CD14-positive monocyte (primary cell): ENCODE results near the gene FRY. TPM values are rescaled to one million over a fixed set of nuclear protein-coding genes. Genes with fewer than 3 reads are reported as not detected.

Source experiments
- DNase-seq, 3 donors: peaks; one replicate each; pipeline ENCODE4 v3.0.0-alpha.2; 2011 to 2022
- H2AFZ ChIP-seq: 2 replicates; pipeline ENCODE4 v1.6.0; 2012; ENCODE audit warnings: mild to moderate bottlenecking, low read depth, low read length, inconsistent platforms; ENCODE audit not compliant: insufficient read depth, poor library complexity, severe bottlenecking
- H3K27ac ChIP-seq, 2 donors: 1 replicate in 1 of 2; 2 replicates in 1 of 2; pipeline ENCODE4 v1.5.1; 2012 to 2013; ENCODE audit warnings: low read length in 2 of 2, control low read depth in 1 of 2, inconsistent platforms in 1 of 2, low read depth in 1 of 2, mild to moderate bottlenecking in 1 of 2
- H3K27me3 ChIP-seq, 2 donors: one replicate each; pipeline versions ENCODE4 v1.6.0 to v1.6.1; 2011 to 2013; ENCODE audit warnings: low read length in 2 of 2; ENCODE audit not compliant: control insufficient read depth in 2 of 2, insufficient read depth in 2 of 2
- H3K36me3 ChIP-seq, 2 donors: replicated peaks in 1 of 2; 1 replicate in 1 of 2; 2 replicates in 1 of 2; pipeline versions ENCODE4 v1.5.1 to v1.6.1; 2012 to 2013; ENCODE audit warnings: low read length in 2 of 2, control low read depth in 1 of 2, inconsistent platforms in 1 of 2, mild to moderate bottlenecking in 1 of 2; ENCODE audit not compliant: insufficient read depth in 2 of 2, control insufficient read depth in 1 of 2
- H3K4me1 ChIP-seq, 2 donors: 1 replicate in 1 of 2; 2 replicates in 1 of 2; pipeline versions ENCODE4 v1.5.1 to v1.6.1; 2012 to 2013; ENCODE audit warnings: low read length in 2 of 2, control low read depth in 1 of 2, inconsistent platforms in 1 of 2, mild to moderate bottlenecking in 1 of 2, moderate library complexity in 1 of 2; ENCODE audit not compliant: insufficient read depth in 2 of 2, control insufficient read depth in 1 of 2
- H3K4me2 ChIP-seq: replicated peaks from 2 replicates; pipeline ENCODE3; 2012; ENCODE audit warnings: low read length, moderate library complexity, mild to moderate bottlenecking; ENCODE audit not compliant: poor library complexity, severe bottlenecking; ENCODE audit errors: extremely low read depth
- H3K4me3 ChIP-seq, 3 experiments: fragments of 200-600 bp in 1 of 3; sonication (generic) in 1 of 3; replicated peaks in 1 of 3; 1 replicate in 2 of 3; 2 replicates in 1 of 3; pipeline ENCODE4 v1.5.1; 2011 to 2013; ENCODE audit warnings: low read length in 3 of 3, mild to moderate bottlenecking in 3 of 3, control low read depth in 2 of 3, low read depth in 2 of 3, inconsistent platforms in 1 of 3, moderate library complexity in 1 of 3
- H3K79me2 ChIP-seq: 2 replicates; pipeline ENCODE4 v1.6.0; 2012; ENCODE audit warnings: mild to moderate bottlenecking, control low read depth, inconsistent platforms, low read length, moderate library complexity; ENCODE audit not compliant: insufficient read depth
- H3K9ac ChIP-seq: 2 replicates; pipeline ENCODE4 v1.6.0; 2017; ENCODE audit warnings: low read length, mild to moderate bottlenecking; ENCODE audit not compliant: insufficient read depth, poor library complexity, severe bottlenecking
- H3K9me3 ChIP-seq, 2 donors: replicated peaks in 1 of 2; 1 replicate in 1 of 2; 2 replicates in 1 of 2; pipeline versions ENCODE4 v1.5.1 to v1.6.1; 2012 to 2013; ENCODE audit warnings: low read length in 2 of 2, control low read depth in 1 of 2; ENCODE audit not compliant: control insufficient read depth in 1 of 2, insufficient read depth in 1 of 2
- H4K20me1 ChIP-seq: 2 replicates; pipeline ENCODE4 v1.6.0; 2012; ENCODE audit warnings: mild to moderate bottlenecking, low read length, control low read depth, moderate library complexity; ENCODE audit not compliant: insufficient read depth
- H3K27ac Mint-ChIP-seq, 7 donors: one replicate each; pipeline ENCODE4 v1.8.0; 2020; ENCODE audit warnings: mild to moderate bottlenecking in 7 of 7, mixed read lengths in 7 of 7, moderate library complexity in 6 of 7, inconsistent platforms in 2 of 7
- H3K27me3 Mint-ChIP-seq, 3 donors: one replicate each; pipeline ENCODE4 v1.8.0; 2021 to 2022; ENCODE audit warnings: low read depth in 3 of 3, mild to moderate bottlenecking in 3 of 3, mixed read lengths in 3 of 3, moderate library complexity in 3 of 3, inconsistent platforms in 1 of 3
- H3K36me3 Mint-ChIP-seq, 2 donors: one replicate each; pipeline ENCODE4 v1.8.0; 2020; ENCODE audit warnings: mixed read lengths in 2 of 2, inconsistent platforms in 1 of 2, mild to moderate bottlenecking in 1 of 2
- H3K4me1 Mint-ChIP-seq: one replicate; pipeline ENCODE4 v1.8.0; 2020; ENCODE audit warnings: mild to moderate bottlenecking, mixed read lengths
- H3K4me3 Mint-ChIP-seq, 2 donors: one replicate each; pipeline ENCODE4 v1.8.0; 2020; ENCODE audit warnings: mild to moderate bottlenecking in 2 of 2, mixed read lengths in 2 of 2, moderate library complexity in 1 of 2
- H3K9me3 Mint-ChIP-seq, 7 donors: one replicate each; pipeline ENCODE4 v1.8.0; 2020 to 2022; ENCODE audit warnings: mixed read lengths in 7 of 7, mild to moderate bottlenecking in 6 of 7, moderate library complexity in 6 of 7, inconsistent platforms in 2 of 7
- WGBS: methylation state at CpG from one replicate; pipeline ENCODE4 v1.1.5; 2013; ENCODE audit warnings: missing lambda C conversion rate; ENCODE audit not compliant: insufficient coverage; 5-methylcytosine and 5-hydroxymethylcytosine counted together
- intact Hi-C, 2 donors: fragments of 100-400 bp; cut with micrococcal nuclease; formaldehyde crosslinking; loops; one replicate each; pipeline versions ENCODE4 v1.15.0 to v1.15.1; 2023
- polyA plus RNA-seq, 3 donors: library from polyadenylated mRNA; depleted of rRNA in 1 of 3; unstranded in 2 of 3; stranded (reverse) in 1 of 3; fragments of 300-500 nt in 2 of 3; fragments of >200 nt in 1 of 3; fragmentation: Illumina TruSeq in 2 of 3; gene quantifications; 1 replicate in 2 of 3; 2 replicates in 1 of 3; pipeline ENCODE4 v1.2.3, GENCODE V29; 2012 to 2021
- TF ChIP-seq, protein P1 (sequence below): fragments of 200-600 bp; IDR thresholded peaks from one replicate; pipeline ENCODE4 v1.8.0; 2022; ENCODE audit warnings: antibody characterized with exemption, mild to moderate bottlenecking

The FRY gene
- polyA plus RNA-seq, 3 donors: 3.9 to 31.8 (median 5.0) TPM

DNA sequence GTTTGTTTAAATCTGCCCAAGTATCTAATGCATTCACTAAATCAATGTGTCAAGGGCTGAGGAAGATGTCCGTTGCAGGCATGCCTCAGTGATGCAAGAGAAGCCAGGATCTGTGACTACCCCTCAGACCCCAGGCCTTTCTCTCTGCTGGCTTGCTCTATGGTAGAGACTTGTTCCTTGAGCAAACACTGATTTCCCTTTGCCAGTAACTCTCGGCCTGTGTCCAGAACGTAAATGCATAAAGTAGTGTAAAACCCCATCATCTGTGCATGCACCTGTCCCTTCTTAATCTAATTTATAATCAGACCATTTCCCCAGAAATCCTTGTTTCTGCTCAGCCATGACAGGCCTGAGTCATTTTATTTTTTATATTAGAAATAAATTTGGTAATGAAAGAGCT, 28.7 kb upstream of the FRY start:
- TF ChIP-seq, protein P1, sequence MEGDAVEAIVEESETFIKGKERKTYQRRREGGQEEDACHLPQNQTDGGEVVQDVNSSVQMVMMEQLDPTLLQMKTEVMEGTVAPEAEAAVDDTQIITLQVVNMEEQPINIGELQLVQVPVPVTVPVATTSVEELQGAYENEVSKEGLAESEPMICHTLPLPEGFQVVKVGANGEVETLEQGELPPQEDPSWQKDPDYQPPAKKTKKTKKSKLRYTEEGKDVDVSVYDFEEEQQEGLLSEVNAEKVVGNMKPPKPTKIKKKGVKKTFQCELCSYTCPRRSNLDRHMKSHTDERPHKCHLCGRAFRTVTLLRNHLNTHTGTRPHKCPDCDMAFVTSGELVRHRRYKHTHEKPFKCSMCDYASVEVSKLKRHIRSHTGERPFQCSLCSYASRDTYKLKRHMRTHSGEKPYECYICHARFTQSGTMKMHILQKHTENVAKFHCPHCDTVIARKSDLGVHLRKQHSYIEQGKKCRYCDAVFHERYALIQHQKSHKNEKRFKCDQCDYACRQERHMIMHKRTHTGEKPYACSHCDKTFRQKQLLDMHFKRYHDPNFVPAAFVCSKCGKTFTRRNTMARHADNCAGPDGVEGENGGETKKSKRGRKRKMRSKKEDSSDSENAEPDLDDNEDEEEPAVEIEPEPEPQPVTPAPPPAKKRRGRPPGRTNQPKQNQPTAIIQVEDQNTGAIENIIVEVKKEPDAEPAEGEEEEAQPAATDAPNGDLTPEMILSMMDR: no peak
- 68% methylated on average over 3 of the region's 3 CpGs for WGBS
- no peak overlapping the region for H3K4me3 ChIP-seq
- H3K9ac ChIP-seq: no peak overlapping the region
- H3K4me1 ChIP-seq: peaks cover 13 to 17% of the 10 kb centered on the region in 2 donors
- Mint-ChIP-seq H3K4me3 (no peak overlapping the region), H3K27ac (peak overlapping the region in 1 of 7 donors; percentile 63), H3K36me3 (peaks cover 3 to 12% of the 10 kb centered on the region in 2 donors), H3K9me3 (peaks cover 0 to 4% (median 0%) of the 10 kb centered on the region in 7 donors), H3K27me3 (peaks cover 0 to 2% (median 0%) of the 10 kb centered on the region in 3 donors), H3K4me1 (peaks cover 29% of the 10 kb centered on the region)
- peaks cover 3% of the 10 kb centered on the region for H3K79me2 ChIP-seq
- no peaks in the 10 kb centered on the region for H4K20me1 ChIP-seq
- intact Hi-C loops: loop anchor here in 1 of 2 donors (5.0 kb wide), 1 partner anchor 91 kb away; no protein-coding TSS in a partner anchor
- H3K9me3 ChIP-seq: no peaks in the 10 kb centered on the region
- no peaks in the 10 kb centered on the region for H3K27me3 ChIP-seq
- H2AFZ ChIP-seq: no peak overlapping the region
- H3K36me3 ChIP-seq: no peaks in the 10 kb centered on the region
- H3K4me2 ChIP-seq: no peak overlapping the region
- no peak for DNase-seq
- H3K27ac ChIP-seq: no peak overlapping the region

DNA sequence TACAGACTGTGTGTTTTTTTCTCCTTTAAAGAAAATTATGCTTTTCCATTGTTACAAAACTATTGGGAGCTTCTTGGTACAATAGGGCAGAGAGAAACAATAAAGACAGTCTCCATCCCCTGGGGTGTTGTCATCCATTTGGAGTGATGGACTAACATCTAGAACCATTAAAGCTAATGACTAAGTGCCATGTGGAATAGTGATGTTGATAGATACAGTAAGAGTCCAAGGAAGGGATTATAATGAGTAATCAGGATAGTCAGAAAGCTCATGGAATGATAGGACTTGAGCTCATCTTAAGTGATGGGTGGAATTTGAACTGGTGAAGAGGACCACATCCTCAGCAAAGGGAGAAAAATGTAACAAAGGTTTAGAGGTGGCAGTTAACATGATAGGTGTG, 24.1 kb upstream of the FRY start:
- no peaks in the 10 kb centered on the region for H3K79me2 ChIP-seq
- no peaks in the 10 kb centered on the region for H4K20me1 ChIP-seq
- TF ChIP-seq, protein P1: no peak
- no peak overlapping the region for H3K4me2 ChIP-seq
- no peak overlapping the region for H3K4me3 ChIP-seq
- no peak overlapping the region for H3K27ac ChIP-seq
- peaks cover 0 to 3% of the 10 kb centered on the region in 2 donors for H3K4me1 ChIP-seq
- Mint-ChIP-seq H3K27me3 (no peaks in the 10 kb centered on the region), H3K4me1 (peaks cover 10% of the 10 kb centered on the region), H3K4me3 (no peak overlapping the region), H3K36me3 (peaks cover 6 to 17% of the 10 kb centered on the region in 2 donors), H3K27ac (peak overlapping the region in 1 of 7 donors; percentile 6), H3K9me3 (no peaks in the 10 kb centered on the region)
- intact Hi-C loops: no loop called here
- no peak overlapping the region for H3K9ac ChIP-seq
- no peak overlapping the region for H2AFZ ChIP-seq
- no peaks in the 10 kb centered on the region for H3K9me3 ChIP-seq
- no peaks in the 10 kb centered on the region for H3K27me3 ChIP-seq
- no peaks in the 10 kb centered on the region for H3K36me3 ChIP-seq
- DNase-seq: no peak
